ENCODE measurements around the gene GLB1L2. TPM values are rescaled to one million over a fixed set of nuclear protein-coding genes. Genes with fewer than 3 reads are reported as not detected.

Gene GLB1L2
- total RNA-seq, 1 donor = not detected

DNA sequence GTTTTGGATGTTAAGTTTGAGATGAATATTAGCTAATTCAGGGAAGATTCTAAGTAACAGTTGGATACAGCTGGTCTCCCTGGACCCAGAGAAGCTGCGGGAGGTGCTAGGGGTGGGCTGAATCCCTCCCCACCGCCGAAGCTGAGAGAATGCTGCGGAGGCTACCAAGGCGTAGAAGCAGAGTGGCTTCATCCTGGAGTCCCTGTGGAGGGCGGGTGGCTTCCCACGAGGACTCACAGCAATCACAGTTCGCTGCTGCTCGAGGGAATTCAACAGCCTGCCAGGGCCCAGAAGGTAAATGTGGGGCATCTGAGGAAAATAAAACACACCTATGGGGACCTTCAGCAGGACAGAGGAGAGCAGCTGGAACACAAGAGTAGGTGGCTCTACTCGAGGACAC lies 91.3 kb downstream of the GLB1L2 start:
- H3K4me3 ChIP-seq (ENCODE audit: low read depth, low read length) = no peak overlapping the region
- no peak for DNase-seq (ENCODE audit: low read depth)
- TF ChIP-seq, protein P1, sequence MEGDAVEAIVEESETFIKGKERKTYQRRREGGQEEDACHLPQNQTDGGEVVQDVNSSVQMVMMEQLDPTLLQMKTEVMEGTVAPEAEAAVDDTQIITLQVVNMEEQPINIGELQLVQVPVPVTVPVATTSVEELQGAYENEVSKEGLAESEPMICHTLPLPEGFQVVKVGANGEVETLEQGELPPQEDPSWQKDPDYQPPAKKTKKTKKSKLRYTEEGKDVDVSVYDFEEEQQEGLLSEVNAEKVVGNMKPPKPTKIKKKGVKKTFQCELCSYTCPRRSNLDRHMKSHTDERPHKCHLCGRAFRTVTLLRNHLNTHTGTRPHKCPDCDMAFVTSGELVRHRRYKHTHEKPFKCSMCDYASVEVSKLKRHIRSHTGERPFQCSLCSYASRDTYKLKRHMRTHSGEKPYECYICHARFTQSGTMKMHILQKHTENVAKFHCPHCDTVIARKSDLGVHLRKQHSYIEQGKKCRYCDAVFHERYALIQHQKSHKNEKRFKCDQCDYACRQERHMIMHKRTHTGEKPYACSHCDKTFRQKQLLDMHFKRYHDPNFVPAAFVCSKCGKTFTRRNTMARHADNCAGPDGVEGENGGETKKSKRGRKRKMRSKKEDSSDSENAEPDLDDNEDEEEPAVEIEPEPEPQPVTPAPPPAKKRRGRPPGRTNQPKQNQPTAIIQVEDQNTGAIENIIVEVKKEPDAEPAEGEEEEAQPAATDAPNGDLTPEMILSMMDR (IDR thresholded peaks at IDR 0.05; ENCODE audit: insufficient read depth, low read length) = no peak

DNA sequence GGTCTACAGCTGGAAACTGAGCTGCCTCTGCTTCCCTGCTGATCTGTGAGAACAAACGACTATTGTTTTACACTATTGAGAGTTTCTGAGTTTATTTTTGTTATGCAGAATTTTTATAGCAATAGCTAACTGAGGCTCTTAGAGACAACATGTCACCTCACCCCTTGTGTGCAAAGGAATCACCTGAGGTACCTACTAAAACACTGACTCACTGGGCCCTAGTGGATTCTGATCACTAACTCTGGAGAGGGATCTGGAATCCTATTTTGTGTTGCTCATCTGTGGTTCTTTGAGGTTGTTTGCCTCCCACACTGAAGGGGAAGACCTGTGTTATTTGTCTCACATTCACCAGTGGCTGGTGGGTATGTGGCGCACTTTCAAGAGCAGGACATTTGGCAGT lies 93.6 kb downstream of the GLB1L2 start:
- no peak overlapping the region for H3K4me3 ChIP-seq (ENCODE audit: low read depth, low read length)
- DNase-seq (ENCODE audit: low read depth) = no peak
- TF ChIP-seq, protein P1 (IDR thresholded peaks at IDR 0.05; ENCODE audit: insufficient read depth, low read length) = no peak

Other genes with a start within 250 kb of the GLB1L2 start
- gene NCAPD3, start 108.0 kb upstream of the GLB1L2 start, total RNA-seq (ENCODE audit: low replicate concordance) = 10.8 and 29.7 TPM in 2 replicates
- 41.7 and 43.3 TPM in 2 replicates for gene VPS26B, start 107.3 kb upstream of the GLB1L2 start, total RNA-seq (ENCODE audit: low replicate concordance)
- gene THYN1, start 78.6 kb upstream of the GLB1L2 start, total RNA-seq (ENCODE audit: low replicate concordance) = 25.0 and 54.5 TPM in 2 replicates
- gene ACAD8, start 78.4 kb upstream of the GLB1L2 start, total RNA-seq (ENCODE audit: low replicate concordance) = 15.2 and 17.3 TPM in 2 replicates
- not detected in 2 replicates for gene GLB1L3, start 55.6 kb upstream of the GLB1L2 start, total RNA-seq (ENCODE audit: low replicate concordance)
- gene B3GAT1, start 80.3 kb downstream of the GLB1L2 start, total RNA-seq (ENCODE audit: low replicate concordance) = not detected in 2 replicates